Head of caudate nucleus (tissue), 42 donors: Measurements from ENCODE around the gene CSMD2.

ENCODE experiments used
- DNase-seq, 42 donors: peaks; one replicate each; pipeline versions ENCODE4 v3.0.0 to v3.0.0-alpha.2; 2020 to 2021; ENCODE audit warnings: mixed read lengths in 7 of 42
- intact Hi-C: fragments of 100-400 bp; cut with DNase I; formaldehyde crosslinking; loops from one replicate; pipeline ENCODE4 v1.15.0; 2022

The CSMD2 gene

GRCh38 chr1:34163792-34164731 lies 968 bp downstream of the CSMD2 start:
- intact Hi-C loops = loop anchor here (5.0 to 10.0 kb wide), 2 partner anchors 52 to 519 kb away; no protein-coding TSS in a partner anchor
- DNase-seq = peak in 38 of 42 donors; percentile 12 to 73 (median 43)

- intact Hi-C loops = loop anchor here (5.0 to 10.0 kb wide), 2 partner anchors 51 to 518 kb away; no protein-coding TSS in a partner anchor
Observed at GRCh38 chr1:34162852-34163766, 1.9 kb downstream of the CSMD2 start.

GRCh38 chr1:34156739-34157138 lies 8.3 kb downstream of the CSMD2 start:
- DNase-seq = no peak
- intact Hi-C loops = no loop called here

More at GRCh38 chr1:34162852-34163766, 1.9 kb downstream of the CSMD2 start:
- peak; percentile 77 to 94 (median 89) for DNase-seq

- DNase-seq = no peak
- intact Hi-C loops = no loop called here
Observed at GRCh38 chr1:34155860-34156259, 9.2 kb downstream of the CSMD2 start.

- intact Hi-C loops = no loop called here
Observed at GRCh38 chr1:34153246-34153645, 11.8 kb downstream of the CSMD2 start.

GRCh38 chr1:34149501-34149900 lies 15.5 kb downstream of the CSMD2 start:
- intact Hi-C loops = no loop called here
- no peak for DNase-seq

More at GRCh38 chr1:34153246-34153645, 11.8 kb downstream of the CSMD2 start:
- no peak for DNase-seq

GRCh38 chr1:34147301-34147700 lies 17.7 kb downstream of the CSMD2 start:
- DNase-seq = no peak
- intact Hi-C loops = no loop called here

- intact Hi-C loops = no loop called here
- peak in 5 of 42 donors; percentile 4 to 58 (median 24) for DNase-seq
Observed at GRCh38 chr1:34144766-34145165, 20.3 kb downstream of the CSMD2 start.

- no peak for DNase-seq
- intact Hi-C loops = no loop called here
Observed at GRCh38 chr1:34143975-34144374, 21.1 kb downstream of the CSMD2 start.

GRCh38 chr1:34140011-34140676 lies 24.9 kb downstream of the CSMD2 start:
- intact Hi-C loops = no loop called here
- peak in 8 of 42 donors; percentile 5 to 43 (median 20) for DNase-seq

GRCh38 chr1:34137411-34137810 lies 27.6 kb downstream of the CSMD2 start:
- peak in 1 of 42 donors; percentile 18 for DNase-seq
- intact Hi-C loops = no loop called here

- intact Hi-C loops = no loop called here
Observed at GRCh38 chr1:34132161-34132420, 32.9 kb downstream of the CSMD2 start.

GRCh38 chr1:34131396-34132160 lies 33.5 kb downstream of the CSMD2 start:
- DNase-seq = peak in 1 of 42 donors; percentile 31

More at GRCh38 chr1:34132161-34132420, 32.9 kb downstream of the CSMD2 start:
- peak in 1 of 42 donors; percentile 14 for DNase-seq

GRCh38 chr1:34130306-34130705 lies 34.7 kb downstream of the CSMD2 start:
- DNase-seq = peak in 17 of 42 donors; percentile 11 to 75 (median 32)
- intact Hi-C loops = no loop called here

More at GRCh38 chr1:34131396-34132160, 33.5 kb downstream of the CSMD2 start:
- intact Hi-C loops = no loop called here

GRCh38 chr1:34129630-34130029 lies 35.4 kb downstream of the CSMD2 start:
- intact Hi-C loops = no loop called here
- DNase-seq = peak in 6 of 42 donors; percentile 8 to 38 (median 30)

- peak in 1 of 42 donors; percentile 28 for DNase-seq
- intact Hi-C loops = no loop called here
Observed at GRCh38 chr1:34128186-34128889, 36.7 kb downstream of the CSMD2 start.
